Left hindlimb (tissue), 1 donor: ENCODE measurements around the gene RD3L.
"Not testable (repeated sequence)": the region's sequence is repeated elsewhere in the genome, so short reads cannot be mapped to it uniquely, and the experiment has no call there.

ENCODE experiments used
- DNase-seq: peaks from one replicate; pipeline ENCODE4 v3.0.0-alpha.2; 2018

Gene RD3L

DNA sequence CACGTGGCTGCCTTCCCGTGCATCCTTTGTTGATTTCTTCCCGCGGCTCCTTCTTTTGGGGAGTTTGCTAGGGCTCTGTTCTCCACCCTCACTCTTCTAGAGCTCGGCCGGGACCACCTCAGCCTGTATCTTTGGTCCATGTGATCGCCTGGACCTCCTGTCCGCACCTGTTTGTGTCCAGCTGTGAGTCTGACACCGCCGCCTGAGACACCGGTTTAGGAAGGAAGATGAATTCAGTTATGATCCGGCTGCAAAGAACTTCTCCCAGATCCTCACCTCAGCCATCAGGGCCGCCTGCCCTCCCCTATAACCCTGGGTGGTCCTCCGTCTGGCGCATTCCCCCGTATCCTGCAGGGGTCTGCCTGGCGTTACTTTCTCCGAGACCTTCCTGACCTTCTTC lies 14.8 kb downstream of the RD3L start:
- DNase-seq: no peak

DNA sequence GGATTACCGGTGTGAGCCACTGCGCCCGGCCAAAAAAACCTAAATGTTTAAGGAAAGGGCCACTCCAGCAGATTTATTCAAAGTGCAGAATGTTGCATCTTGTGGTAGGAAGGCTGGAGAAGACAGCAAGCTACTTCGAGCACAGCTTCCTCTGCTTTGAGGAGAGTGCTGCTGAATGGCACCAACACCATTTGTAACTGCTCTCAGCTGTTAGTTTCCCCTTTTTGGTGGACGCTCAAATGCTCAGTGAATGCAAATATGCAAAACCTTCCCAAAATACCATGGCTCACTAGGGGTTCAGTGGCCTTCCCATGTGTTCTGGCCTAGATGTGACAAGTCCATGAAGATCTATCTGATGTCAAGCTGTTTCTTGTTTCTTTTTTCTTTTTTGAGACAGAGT lies 17.0 kb downstream of the RD3L start:
- DNase-seq: no peak

DNA sequence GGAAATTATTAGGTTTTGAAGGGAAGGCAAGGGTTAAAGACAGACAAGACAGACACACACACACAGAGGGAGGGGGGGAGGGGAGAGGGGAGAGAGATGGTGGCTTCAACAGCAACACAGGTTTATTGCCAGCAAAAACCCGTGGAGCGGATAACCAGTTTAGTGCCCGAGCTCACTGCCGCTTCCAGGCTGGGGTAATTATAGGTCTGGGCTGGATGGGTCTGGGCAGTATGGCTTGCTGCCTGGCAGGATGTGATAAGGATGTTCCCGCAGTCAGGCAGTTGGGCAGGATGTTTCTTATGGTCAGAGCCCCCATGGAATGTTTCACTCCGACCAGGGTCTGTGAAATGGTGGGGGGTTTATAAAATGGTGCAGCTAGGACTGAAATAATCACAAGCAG lies 18.5 kb downstream of the RD3L start:
- peak; percentile 62 for DNase-seq

DNA sequence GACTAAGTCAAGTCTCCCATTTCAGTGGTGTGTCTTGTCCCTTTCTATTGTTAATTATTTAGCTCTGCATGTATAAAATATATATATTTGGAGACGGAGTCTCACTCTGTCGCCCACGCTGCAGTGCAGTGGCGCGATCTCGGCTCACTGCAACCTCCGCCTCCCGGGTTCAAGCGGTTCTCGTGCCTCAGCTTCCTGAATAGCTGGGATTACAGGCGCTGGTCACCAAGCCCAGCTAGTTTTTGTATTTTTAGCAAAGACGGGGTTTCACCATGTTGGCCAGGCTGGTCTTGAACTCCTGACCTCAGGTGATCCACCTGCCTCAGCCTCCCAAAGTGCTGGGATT lies 20.5 kb downstream of the RD3L start:
- DNase-seq: not testable (repeated sequence)

DNA sequence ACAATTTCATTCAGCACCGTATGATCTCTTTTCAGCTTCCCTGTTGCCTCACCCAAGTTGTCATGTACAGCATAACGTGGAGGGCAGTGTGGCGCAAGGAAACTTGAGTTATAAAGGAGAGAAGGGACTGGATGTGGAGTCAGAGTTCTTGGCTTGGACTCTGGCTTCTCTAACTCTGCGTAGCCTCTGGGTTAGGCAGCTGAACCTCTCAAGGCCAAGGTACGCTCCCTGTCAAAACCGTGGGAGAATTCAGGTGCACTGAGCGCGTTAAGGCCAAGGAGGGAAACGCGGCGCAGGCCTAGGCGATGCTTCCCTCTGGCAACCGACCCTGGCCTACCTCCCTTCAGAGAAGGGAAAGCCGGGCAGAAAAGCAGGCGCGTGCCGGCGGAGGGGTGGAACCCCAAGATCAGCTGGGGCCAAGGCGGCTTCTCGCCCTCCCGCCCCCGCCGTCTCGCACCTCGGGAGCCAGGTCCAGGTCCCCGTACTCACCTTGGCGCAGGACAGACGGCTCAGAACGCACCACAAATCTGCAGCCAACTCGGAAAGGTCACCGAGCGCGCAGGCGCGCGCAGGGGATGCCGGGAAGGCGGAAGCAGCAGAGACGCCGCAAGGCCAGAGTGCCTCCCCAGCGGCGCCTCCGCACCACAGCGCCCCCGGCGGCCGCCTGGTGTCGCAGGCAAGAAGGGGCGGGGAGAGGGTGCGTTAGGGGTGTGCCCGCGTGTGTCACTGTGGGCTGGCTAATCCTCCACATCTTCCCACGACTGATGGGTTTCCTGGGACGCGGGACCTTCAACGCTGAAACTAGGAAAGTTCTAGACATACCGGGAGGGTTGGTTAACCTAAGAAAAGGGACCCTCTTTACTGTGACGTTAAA lies 21.1 kb downstream of the RD3L start:
- DNase-seq: peak; percentile 95

DNA sequence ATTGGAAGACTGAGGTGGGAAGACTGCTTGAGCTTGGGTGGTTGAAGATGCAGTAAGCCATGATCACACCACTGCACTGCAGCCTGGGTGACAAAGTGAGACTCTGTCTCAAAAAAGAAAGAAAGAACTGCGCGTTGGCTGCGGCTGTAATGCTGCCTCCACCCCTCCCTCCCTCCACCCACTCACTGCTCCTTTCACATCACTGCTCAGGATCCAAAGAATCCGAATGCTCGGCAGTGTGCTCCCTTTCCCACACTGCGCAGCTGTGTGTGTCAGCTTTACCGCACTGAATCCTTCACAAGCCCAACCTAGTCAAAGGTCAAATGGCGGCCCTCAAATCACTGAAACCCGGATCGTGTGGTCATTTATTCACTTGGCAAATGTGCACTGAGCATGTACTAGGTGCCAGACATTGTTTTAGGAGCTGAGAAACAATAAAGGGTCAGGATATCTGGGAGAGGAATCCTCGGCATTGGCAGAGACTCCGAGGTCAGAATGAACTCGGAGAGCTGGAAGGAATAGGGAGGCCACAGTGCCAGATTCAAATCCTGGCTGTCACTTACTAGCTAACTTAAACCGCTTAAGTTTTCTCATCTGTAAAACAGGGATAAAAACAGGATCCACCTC lies 25.6 kb downstream of the RD3L start:
- DNase-seq: no peak

DNA sequence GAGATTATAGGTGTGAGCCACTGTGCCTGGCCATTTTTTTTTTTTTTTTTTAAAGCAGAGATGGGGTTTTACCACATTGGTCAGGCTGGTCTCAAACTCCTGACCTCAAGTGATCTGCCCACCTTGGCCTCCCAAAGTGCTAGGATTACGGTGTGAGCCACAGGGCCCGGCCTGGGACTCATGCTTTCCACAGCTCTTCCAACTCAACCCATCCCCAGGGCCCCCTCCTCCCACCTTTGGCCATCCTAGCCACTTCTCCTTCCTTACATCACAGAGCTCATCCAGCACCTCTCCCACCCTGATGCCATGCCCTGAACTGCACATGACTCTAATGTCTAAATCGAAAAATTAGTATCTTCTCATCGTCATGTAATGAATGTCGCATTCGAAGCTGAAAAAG lies 26.7 kb downstream of the RD3L start:
- no peak for DNase-seq

DNA sequence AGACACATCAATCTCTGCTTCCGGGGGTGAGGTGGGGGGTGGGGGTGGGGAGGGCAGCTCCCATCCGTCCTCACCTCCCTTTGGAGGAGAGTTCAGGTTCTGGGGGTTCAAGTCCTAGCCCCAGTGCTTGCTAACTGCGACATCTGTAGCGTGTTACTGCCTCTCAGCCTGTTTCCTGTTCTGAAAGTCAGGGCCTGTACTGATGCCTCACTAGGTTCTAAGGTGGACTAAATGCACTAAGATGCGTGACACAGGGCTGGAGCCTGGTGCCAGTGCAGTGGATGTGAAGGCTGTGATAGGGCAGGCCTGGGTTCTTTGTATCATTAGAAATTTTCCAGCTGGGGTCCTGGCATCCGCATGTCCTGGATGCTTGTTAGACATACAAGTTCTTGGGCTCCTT lies 31.3 kb downstream of the RD3L start:
- no peak for DNase-seq

- DNase-seq: peak; percentile 82
Measured at GRCh38 chr14:103910262-103910935, 31.9 kb downstream of the RD3L start.

DNA sequence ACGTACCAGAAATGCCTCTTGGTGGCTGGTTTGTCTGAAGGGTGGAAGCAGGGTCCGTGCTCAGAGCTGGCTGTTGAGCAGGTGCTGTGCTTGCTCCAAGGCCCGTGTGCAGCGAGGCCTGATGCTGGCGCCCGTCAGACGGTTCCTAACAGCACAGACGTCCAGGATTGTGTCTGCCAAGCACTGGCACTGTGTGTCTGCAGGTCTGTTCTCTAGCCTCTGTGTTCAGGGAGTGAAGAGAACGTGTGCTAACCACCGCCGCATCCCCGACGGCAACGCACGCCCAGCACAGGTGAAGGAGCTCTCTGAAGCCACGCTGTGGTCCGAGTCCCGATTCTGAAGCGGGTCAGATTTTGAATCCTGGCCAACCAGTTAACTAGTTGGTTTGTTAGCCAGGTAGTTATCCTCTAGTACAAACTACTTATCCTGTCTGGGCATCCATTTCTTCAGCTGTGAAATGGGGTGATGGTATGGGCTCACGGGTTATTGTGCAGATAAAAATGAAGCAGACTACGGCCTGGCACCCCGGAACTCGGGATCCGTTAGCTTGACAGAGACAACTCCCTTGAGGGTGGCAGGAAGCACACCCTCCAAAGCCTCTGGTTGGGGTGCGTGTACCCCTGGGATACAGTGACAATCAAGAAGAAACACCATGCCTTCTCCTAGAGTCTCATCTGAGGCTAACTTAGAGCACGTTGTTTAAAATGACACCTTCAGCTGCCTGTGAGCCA lies 32.6 kb downstream of the RD3L start:
- no peak for DNase-seq

DNA sequence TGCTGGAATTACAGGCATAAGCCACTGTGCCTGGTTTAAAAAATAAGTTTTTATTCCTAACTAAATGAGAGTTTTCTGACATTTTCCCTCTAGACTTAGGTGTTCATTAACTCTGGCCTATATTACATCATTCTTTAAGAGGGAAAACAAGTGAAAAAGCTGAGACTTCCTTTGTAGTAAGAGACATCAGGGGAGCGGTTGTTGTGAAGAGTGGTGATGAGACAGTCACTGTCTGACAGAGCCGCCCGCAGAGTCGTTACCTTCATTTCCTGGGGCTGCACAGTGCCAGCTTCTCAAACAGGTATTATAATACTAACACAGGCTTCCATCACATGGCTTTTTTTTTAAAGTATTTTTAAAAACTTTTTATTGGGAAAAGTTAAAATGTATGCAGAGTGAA lies 33.7 kb downstream of the RD3L start:
- DNase-seq: no peak

- no peak for DNase-seq
Measured at GRCh38 chr14:103905842-103906456, 36.4 kb downstream of the RD3L start.

DNA sequence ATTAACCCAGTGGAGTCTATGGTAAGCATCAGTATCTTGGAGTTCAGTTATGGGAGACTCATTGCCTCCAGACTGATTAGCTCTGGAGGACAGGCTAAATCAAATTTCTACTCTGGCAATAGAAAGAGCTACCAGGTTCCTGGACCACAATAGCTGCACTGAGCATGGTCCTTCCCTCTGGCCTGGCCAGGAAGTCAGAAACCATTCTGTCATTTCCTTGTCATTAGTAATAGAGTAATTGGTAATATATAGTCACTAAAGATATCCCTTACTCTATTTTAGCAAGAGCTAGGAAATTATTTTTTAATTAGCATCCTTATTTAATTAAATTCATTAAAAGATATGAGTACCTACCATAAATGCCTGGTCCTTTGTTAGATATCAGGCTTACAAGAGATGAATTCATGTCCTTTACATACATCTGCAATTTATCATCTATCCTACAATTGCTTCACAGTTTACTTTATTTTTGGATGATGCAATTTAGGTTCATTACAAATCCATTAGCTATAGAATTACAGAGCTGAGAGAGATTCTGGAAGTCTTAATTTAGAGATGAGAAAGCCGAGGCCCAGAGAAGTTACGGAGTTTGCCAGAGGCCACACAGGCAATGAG lies 37.7 kb downstream of the RD3L start:
- no peak for DNase-seq

DNA sequence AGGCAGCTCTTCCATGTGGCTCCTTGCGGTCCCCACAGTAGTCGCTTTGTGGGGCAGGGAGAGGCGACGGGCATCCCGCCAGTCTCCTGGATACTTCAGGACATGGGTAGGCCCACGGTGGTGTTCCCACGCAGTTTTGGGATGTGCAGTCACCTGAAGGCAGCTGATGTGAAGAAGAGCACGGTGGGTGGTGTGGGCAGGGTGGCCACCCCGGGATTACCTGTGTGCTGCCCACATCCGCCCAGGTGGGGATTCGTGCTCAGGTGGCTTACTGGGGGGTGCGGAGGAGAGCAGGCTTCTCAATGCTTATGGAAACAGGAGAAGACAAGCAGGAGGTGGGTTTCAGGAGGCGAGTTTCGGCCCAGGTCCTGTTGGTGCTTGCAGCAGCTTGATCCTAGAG lies 42.5 kb downstream of the RD3L start:
- DNase-seq: no peak

- DNase-seq: no peak
Measured at GRCh38 chr14:103899316-103899715, 43.0 kb downstream of the RD3L start.

DNA sequence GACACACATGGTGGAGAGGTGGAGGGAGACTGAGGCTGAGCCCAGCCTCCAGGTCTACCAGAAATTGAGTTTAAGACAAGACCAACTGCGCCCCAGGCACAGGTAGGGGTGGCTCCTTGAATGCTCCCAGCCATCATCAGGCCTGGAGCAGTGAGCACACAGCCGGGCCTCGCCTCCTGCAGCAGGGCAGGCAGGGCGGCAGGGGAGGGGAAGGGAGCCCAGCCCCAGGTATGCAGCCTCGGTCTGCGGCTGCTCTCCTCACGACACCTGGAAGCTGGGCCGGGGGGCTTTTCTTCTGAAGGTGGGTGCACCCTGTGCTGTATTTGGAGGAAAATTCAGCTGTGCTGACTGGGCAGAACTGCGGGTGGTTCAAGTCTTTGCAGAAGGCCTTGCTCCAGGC lies 43.6 kb downstream of the RD3L start:
- no peak for DNase-seq

DNA sequence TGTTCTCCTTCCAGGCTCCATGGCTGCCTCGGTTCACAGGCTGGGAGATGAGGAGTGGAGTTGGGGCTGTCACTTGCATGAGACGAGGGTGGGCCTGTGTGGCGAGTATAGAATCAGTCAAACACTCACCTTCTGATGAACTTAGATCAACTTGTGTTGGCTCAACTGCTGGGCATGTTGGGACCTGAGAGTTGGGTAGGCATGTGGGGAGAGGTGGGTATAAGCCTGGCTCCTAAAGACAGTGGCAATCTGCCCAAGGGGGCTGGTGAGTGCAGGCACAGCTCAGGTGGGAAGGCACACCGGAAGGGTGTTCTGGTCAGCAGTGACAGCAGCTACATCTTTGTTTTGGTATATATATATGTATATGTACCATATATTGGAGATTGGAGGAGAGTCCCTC lies 44.1 kb downstream of the RD3L start:
- DNase-seq: no peak

- no peak for DNase-seq
Measured at GRCh38 chr14:103897075-103897947, 45.0 kb downstream of the RD3L start.

DNA sequence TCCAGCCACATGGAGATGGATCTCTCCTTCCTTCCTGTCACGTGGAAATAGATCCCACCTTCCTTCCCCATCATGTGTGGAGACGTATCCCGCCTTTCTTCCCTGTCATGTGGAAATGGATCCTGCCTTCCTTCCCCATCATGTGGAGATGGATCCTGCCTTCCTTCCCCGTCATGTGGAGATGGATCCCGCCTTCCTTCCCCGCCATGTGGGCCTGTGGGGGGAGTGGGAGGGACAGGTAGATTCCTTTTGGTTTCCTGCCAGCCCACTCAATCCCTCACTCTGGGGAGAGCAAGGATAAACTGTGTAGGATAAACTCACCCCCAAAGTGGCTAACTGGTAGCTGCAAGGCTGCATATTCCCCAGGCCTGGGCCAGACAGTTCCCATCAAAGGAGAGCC lies 45.8 kb downstream of the RD3L start:
- no peak for DNase-seq

DNA sequence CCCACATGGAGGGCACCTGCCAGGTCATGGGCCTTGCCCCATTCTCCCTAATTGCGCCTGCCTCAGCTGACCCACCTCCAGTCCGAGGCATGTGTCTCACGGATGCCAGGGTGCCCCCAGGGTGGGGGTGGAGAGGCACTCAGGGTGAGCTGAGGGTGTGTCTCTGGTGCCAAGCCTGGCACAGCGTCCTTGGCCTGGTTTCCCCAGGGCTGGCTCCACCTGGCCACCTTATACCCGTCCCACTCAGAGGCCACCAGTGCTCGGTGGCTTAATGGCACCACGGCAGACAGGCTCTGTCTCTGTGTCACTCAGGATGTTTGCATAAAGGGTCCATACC lies 47.6 kb downstream of the RD3L start:
- no peak for DNase-seq

- DNase-seq: no peak
Measured at GRCh38 chr14:103894034-103894722, 48.2 kb downstream of the RD3L start.
